OCI-LY3 (cell line): ENCODE results near the gene HCK.

Source experiments
- H2AFZ ChIP-seq: fragments of 200-600, 300-600 bp; shearing (Covaris generic); 2 replicates; pipeline ENCODE4 v1.6.0; 2014; ENCODE audit warnings: antibody characterized with exemption, low read depth, low read length
- H3K27ac ChIP-seq: fragments of 200-600, 300-600 bp; sonication (generic); 2 replicates; pipeline ENCODE4 v1.5.1; 2014; ENCODE audit warnings: mild to moderate bottlenecking, low read length, moderate library complexity, mixed read lengths
- H3K27me3 ChIP-seq: fragments of 200-600, 300-600 bp; sonication (generic); 2 replicates; pipeline ENCODE4 v1.6.1; 2014; ENCODE audit warnings: low read depth, low read length, mixed read lengths
- H3K36me3 ChIP-seq: fragments of 200-600, 300-600 bp; sonication (generic); replicated peaks from 2 replicates; pipeline ENCODE3; 2014; ENCODE audit warnings: low read depth, low read length, mixed read lengths
- H3K4me1 ChIP-seq: fragments of 300-600, 200-600 bp; sonication (generic); 2 replicates; pipeline ENCODE4 v1.6.1; 2014; ENCODE audit warnings: low read length, mixed read lengths
- H3K4me2 ChIP-seq: fragments of 200-600, 300-600 bp; sonication (generic); 2 replicates; pipeline ENCODE4 v1.6.1; 2014; ENCODE audit warnings: low read length, mixed read lengths
- H3K4me3 ChIP-seq: fragments of 300-600, 200-600 bp; sonication (generic); 2 replicates; pipeline ENCODE4 v1.5.1; 2014; ENCODE audit warnings: antibody characterized with exemption, mild to moderate bottlenecking, low read length, moderate library complexity
- H3K79me2 ChIP-seq: fragments of 300-600, 200-600 bp; shearing (Covaris generic); 2 replicates; pipeline ENCODE4 v1.6.1; 2014; ENCODE audit warnings: mild to moderate bottlenecking, low read length, mixed read lengths
- H3K9ac ChIP-seq: fragments of 300-600, 200-600 bp; shearing (Covaris generic); 2 replicates; pipeline ENCODE4 v1.6.0; 2014; ENCODE audit warnings: mild to moderate bottlenecking, low read length, moderate library complexity
- H3K9me3 ChIP-seq: fragments of 200-600, 300-600 bp; shearing (Covaris generic); 2 replicates; pipeline ENCODE4 v1.6.1; 2014; ENCODE audit warnings: low read length, mixed read lengths; ENCODE audit not compliant: insufficient read depth
- H4K20me1 ChIP-seq: fragments of 200-600, 300-600 bp; sonication (generic); 2 replicates; pipeline ENCODE4 v1.6.1; 2016; ENCODE audit warnings: low read length, mixed read lengths; ENCODE audit not compliant: insufficient read depth
- CTCF ChIP-seq: fragments of 200-600, 300-600 bp; sonication (generic); IDR thresholded peaks from 2 replicates; pipeline ENCODE4 v1.5.1; 2014; ENCODE audit warnings: antibody characterized with exemption, low read length, low read depth
- EZH2phosphoT487 ChIP-seq: fragments of 200-600 bp; shearing (Covaris generic); IDR thresholded peaks from 2 replicates; pipeline ENCODE4 v1.6.1; 2018; ENCODE audit warnings: antibody characterized with exemption, mixed run types, low read depth

Gene HCK

GRCh38 chr20:32018269-32019155 is 33.5 kb upstream of the HCK start:
- Histone ChIP-seq H3K36me3 (no peaks in the 10 kb centered on the region), H2AFZ (peak overlapping the region; percentile 40), H3K27ac (no peak overlapping the region), H3K4me1 (peaks cover 8% of the 10 kb centered on the region), H3K9ac (peak overlapping the region; percentile 47), H3K4me2 (peak overlapping the region; percentile 84), H3K4me3 (peak overlapping the region; percentile 82), H4K20me1 (no peaks in the 10 kb centered on the region), H3K79me2 (no peaks in the 10 kb centered on the region), H3K27me3 (peaks cover 32% of the 10 kb centered on the region), H3K9me3 (no peaks in the 10 kb centered on the region)
- TF ChIP-seq EZH2phosphoT487 (no peak), CTCF (peak; percentile 8)

GRCh38 chr20:32019156-32019510 is 32.9 kb upstream of the HCK start:
- H2AFZ ChIP-seq: no peak overlapping the region

GRCh38 chr20:32019563-32020463 is 32.2 kb upstream of the HCK start:
- peak overlapping the region; percentile 84 for H3K4me2 ChIP-seq
- H3K27me3 ChIP-seq: peaks cover 31% of the 10 kb centered on the region
- peak overlapping the region; percentile 82 for H3K4me3 ChIP-seq

More at GRCh38 chr20:32019156-32019510, 32.9 kb upstream of the HCK start:
- no peaks in the 10 kb centered on the region for H4K20me1 ChIP-seq
- peak overlapping the region; percentile 84 for H3K4me2 ChIP-seq
- H3K4me3 ChIP-seq: peak overlapping the region; percentile 82
- TF ChIP-seq EZH2phosphoT487 (no peak), CTCF (no peak)
- H3K27me3 ChIP-seq: peaks cover 32% of the 10 kb centered on the region
- H3K27ac ChIP-seq: no peak overlapping the region
- peak overlapping the region; percentile 47 for H3K9ac ChIP-seq
- no peaks in the 10 kb centered on the region for H3K36me3 ChIP-seq
- H3K9me3 ChIP-seq: no peaks in the 10 kb centered on the region
- H3K79me2 ChIP-seq: no peaks in the 10 kb centered on the region
- H3K4me1 ChIP-seq: peaks cover 8% of the 10 kb centered on the region

More at GRCh38 chr20:32019563-32020463, 32.2 kb upstream of the HCK start:
- Histone ChIP-seq H2AFZ (peak overlapping the region; percentile 42; the same call in 1 of the 2 replicates), H3K4me1 (peaks cover 11% of the 10 kb centered on the region), H3K36me3 (no peaks in the 10 kb centered on the region), H3K79me2 (no peaks in the 10 kb centered on the region), H3K9ac (peak overlapping the region; percentile 47), H3K9me3 (no peaks in the 10 kb centered on the region), H3K27ac (no peak overlapping the region), H4K20me1 (no peaks in the 10 kb centered on the region)
- TF ChIP-seq CTCF (no peak), EZH2phosphoT487 (no peak)
